ENCODE measurements around the gene DDX55. TPM values are rescaled to one million over a fixed set of nuclear protein-coding genes. Genes with fewer than 3 reads are reported as not detected.

DDX55 gene
- total and polyA plus RNA-seq, 2 of the 4 experiments (the other 2 are of a cell fraction) = 13.3 to 18.7 TPM

DNA sequence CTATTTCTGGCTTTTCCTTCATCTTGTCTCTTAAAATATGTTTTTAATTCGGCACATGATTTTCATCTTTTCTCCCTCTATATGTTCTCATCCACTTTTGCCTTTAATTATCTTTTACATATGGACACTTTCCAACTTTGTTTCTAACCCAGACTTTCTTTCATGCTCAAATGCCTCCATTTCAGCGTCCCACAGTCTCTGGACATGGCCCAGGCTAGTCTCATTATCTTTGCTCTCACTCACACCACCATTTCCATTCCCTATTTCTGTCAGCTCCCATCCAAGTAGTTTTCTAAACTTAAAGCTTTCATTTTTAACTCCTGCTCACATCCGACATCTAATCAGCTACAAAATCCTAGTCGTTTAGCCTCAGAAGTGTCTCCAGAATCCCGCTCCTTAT lies 46.5 kb downstream of the DDX55 start:
- Histone ChIP-seq H2BK15ac (ENCODE audit: low read depth, low read length) (no peak overlapping the region), H2AFZ (replicated peaks; ENCODE audit: low read length, poor library complexity) (no peak overlapping the region), H3K9ac (ENCODE audit: low read depth, low read length) (no peak overlapping the region), H3K36me3 (ENCODE audit: control insufficient read depth, insufficient read depth, low read length) (peaks cover 40% of the 10 kb centered on the region), H3K56ac (ENCODE audit: extremely low read depth, insufficient read depth, low read length) (no peak overlapping the region), H3K23ac (ENCODE audit: low read depth, low read length) (no peak overlapping the region), H3K9me1 (ENCODE audit: insufficient read depth, low read length) (no peaks in the 10 kb centered on the region), H3K9me3 (ENCODE audit: control insufficient read depth, insufficient read depth, low read length) (no peaks in the 10 kb centered on the region), H3K27ac (ENCODE audit: insufficient read depth, low read length) (no peak overlapping the region), H3K18ac (ENCODE audit: low read depth, low read length) (no peak overlapping the region), H2BK120ac (ENCODE audit: low read depth, low read length) (no peak overlapping the region), H2BK20ac (ENCODE audit: low read depth, low read length) (no peak overlapping the region), H2AK5ac (ENCODE audit: low read depth, low read length) (no peak overlapping the region), H4K20me1 (ENCODE audit: insufficient read depth, low read length) (no peaks in the 10 kb centered on the region), H2BK5ac (ENCODE audit: low read depth, low read length, poor library complexity, severe bottlenecking) (no peak overlapping the region), H3K79me1 (ENCODE audit: low read depth in 1 of 2, low read length in 2 of 2) (peaks cover 3 to 7% of the 10 kb centered on the region in 2 experiments; a peak in 2 of 4 replicates), H3K4me1 (ENCODE audit: control insufficient read depth, insufficient read depth, low read length) (no peaks in the 10 kb centered on the region), H2AK9ac (replicated peaks; ENCODE audit: low read depth, low read length, poor library complexity) (no peak overlapping the region), H3K4me2 (ENCODE audit: low read depth, low read length) (no peak overlapping the region), H4K91ac (ENCODE audit: insufficient read depth, low read depth, low read length) (no peak overlapping the region), H3K4me3 (ENCODE audit: insufficient read depth, low read depth, low read length) (no peak overlapping the region), H4K5ac (ENCODE audit: low read depth, low read length) (no peak overlapping the region), H4K8ac (ENCODE audit: low read depth in 2 of 2, low read length in 2 of 2) (no peak overlapping the region), H3K4ac (ENCODE audit: low read depth, low read length) (no peak overlapping the region), H3K14ac (replicated peaks; ENCODE audit: low read depth, low read length) (no peak overlapping the region), H3K27me3 (ENCODE audit: control insufficient read depth, insufficient read depth, low read length) (no peaks in the 10 kb centered on the region)
- intact Hi-C loops (cut with micrococcal nuclease) (no loop called here), dilution Hi-C loops (cut with HindIII; ENCODE audit: low sequenced_read_pairs, unreplicated experiment) (no loop called here), in situ Hi-C loops (cut with MboI; ENCODE audit: low sequenced_read_pairs) (no loop called here)
- no peak for TF ChIP-seq POLR2A (IDR thresholded peaks at IDR 0.05; ENCODE audit: low read depth, low read length)
- TF ChIP-seq, protein P1, sequence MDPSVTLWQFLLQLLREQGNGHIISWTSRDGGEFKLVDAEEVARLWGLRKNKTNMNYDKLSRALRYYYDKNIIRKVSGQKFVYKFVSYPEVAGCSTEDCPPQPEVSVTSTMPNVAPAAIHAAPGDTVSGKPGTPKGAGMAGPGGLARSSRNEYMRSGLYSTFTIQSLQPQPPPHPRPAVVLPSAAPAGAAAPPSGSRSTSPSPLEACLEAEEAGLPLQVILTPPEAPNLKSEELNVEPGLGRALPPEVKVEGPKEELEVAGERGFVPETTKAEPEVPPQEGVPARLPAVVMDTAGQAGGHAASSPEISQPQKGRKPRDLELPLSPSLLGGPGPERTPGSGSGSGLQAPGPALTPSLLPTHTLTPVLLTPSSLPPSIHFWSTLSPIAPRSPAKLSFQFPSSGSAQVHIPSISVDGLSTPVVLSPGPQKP (IDR thresholded peaks at IDR 0.05; ENCODE audit: borderline replicate concordance, low read depth, low read length) = no peak
- TF ChIP-seq, protein P2, sequence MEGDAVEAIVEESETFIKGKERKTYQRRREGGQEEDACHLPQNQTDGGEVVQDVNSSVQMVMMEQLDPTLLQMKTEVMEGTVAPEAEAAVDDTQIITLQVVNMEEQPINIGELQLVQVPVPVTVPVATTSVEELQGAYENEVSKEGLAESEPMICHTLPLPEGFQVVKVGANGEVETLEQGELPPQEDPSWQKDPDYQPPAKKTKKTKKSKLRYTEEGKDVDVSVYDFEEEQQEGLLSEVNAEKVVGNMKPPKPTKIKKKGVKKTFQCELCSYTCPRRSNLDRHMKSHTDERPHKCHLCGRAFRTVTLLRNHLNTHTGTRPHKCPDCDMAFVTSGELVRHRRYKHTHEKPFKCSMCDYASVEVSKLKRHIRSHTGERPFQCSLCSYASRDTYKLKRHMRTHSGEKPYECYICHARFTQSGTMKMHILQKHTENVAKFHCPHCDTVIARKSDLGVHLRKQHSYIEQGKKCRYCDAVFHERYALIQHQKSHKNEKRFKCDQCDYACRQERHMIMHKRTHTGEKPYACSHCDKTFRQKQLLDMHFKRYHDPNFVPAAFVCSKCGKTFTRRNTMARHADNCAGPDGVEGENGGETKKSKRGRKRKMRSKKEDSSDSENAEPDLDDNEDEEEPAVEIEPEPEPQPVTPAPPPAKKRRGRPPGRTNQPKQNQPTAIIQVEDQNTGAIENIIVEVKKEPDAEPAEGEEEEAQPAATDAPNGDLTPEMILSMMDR (conservative IDR thresholded peaks at IDR 0.05; ENCODE audit: low read depth, low read length) = no peak
- no peak for TF ChIP-seq MAFK (IDR thresholded peaks at IDR 0.05; ENCODE audit: low read depth, low read length)
- TF ChIP-seq SMC3 (IDR thresholded peaks at IDR 0.05; ENCODE audit: low read depth, low read length) = no peak
- no peak for TF ChIP-seq FOS (IDR thresholded peaks at IDR 0.05; ENCODE audit: low read depth, low read length)
- no peak for TF ChIP-seq CEBPB (IDR thresholded peaks at IDR 0.05; ENCODE audit: low read depth, low read length)
- TF ChIP-seq NFE2L2 (IDR thresholded peaks at IDR 0.05; ENCODE audit: low read depth, low read length) = no peak
- no peak for TF ChIP-seq MXI1 (IDR thresholded peaks at IDR 0.05; ENCODE audit: borderline replicate concordance, low read depth, low read length)
- no peak for TF ChIP-seq RAD21 (IDR thresholded peaks at IDR 0.05; ENCODE audit: low read length)
- TF ChIP-seq, protein P3, sequence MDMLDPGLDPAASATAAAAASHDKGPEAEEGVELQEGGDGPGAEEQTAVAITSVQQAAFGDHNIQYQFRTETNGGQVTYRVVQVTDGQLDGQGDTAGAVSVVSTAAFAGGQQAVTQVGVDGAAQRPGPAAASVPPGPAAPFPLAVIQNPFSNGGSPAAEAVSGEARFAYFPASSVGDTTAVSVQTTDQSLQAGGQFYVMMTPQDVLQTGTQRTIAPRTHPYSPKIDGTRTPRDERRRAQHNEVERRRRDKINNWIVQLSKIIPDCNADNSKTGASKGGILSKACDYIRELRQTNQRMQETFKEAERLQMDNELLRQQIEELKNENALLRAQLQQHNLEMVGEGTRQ (IDR thresholded peaks at IDR 0.05; ENCODE audit: low read depth, low read length) = no peak
- TF ChIP-seq RCOR1 (IDR thresholded peaks at IDR 0.05; ENCODE audit: insufficient replicate concordance, low read length) = no peak
- TF ChIP-seq MAZ (IDR thresholded peaks at IDR 0.05; ENCODE audit: borderline replicate concordance, low read depth, low read length) = no peak
- TF ChIP-seq RFX5 (IDR thresholded peaks at IDR 0.05; ENCODE audit: low read depth, low read length) = no peak
- TF ChIP-seq BHLHE40 (IDR thresholded peaks at IDR 0.05; ENCODE audit: low read depth, low read length) = no peak
- TF ChIP-seq CHD1 (IDR thresholded peaks at IDR 0.05; ENCODE audit: low read depth, low read length) = no peak
- POLR2A ChIA-PET (ENCODE audit: unreplicated experiment) = no interaction called here
- no peak for DNase-seq
- 92% methylated on average over 2 of the region's 5 CpGs; no CpG with 5 or more reads in 1 of the 2 experiments for WGBS, 2 experiments (ENCODE audit: extremely low coverage in 2 of 2, insufficient read length in 1 of 2)
- ATAC-seq (ENCODE audit: low read depth) = no peak
- no TSS peak for BruUV-seq (replicated peaks)
- CTCF ChIA-PET = no interaction called here

Measured in IMR-90 (cell line).